ENCODE data around the gene ADGRG6.

The ADGRG6 gene

DNA sequence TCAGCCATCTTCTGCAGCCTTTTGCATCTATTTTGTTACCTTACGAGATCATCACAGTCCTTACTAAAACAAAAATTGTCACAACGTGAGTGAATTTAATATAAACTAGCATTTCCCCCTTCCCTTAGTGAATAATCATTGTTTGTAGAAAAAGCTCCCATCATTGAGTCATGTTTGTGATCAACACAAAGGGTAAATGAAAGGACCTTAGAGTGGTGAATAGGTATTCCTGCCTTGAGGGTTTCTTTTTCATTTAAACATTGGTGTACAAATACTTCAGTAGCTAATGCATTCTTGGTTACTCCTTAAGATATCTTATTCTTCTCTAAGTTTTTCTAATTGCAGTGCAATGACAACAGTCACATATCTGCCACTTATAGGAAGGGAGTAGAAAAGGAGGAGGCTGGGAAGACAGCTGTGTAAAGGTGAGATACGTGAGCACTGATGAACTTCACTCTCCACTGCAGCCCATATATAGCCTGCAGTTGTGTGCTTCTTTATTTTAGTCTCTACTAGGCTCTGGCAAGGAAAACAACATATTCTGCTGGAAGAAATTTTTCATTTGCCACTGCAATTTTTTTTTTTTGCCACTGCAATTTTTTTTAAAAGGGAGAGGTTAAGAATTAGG, 27.8 kb downstream of the ADGRG6 start:
- H3K4me3 ChIP-seq (ENCODE audit: low read length in 2 of 2), result no peak overlapping the region
- H3K9me3 ChIP-seq (ENCODE audit: control insufficient read depth in 2 of 2, low read length in 2 of 2), result no peaks in the 10 kb centered on the region
- H3K4me1 ChIP-seq (ENCODE audit: control insufficient read depth in 2 of 2, insufficient read depth in 2 of 2, low read length in 2 of 2), result no peaks in the 10 kb centered on the region
- no peak overlapping the region for H3K27ac ChIP-seq (ENCODE audit: low read depth in 2 of 2, low read length in 2 of 2)
- no peak overlapping the region for H3K9ac ChIP-seq (ENCODE audit: low read depth in 1 of 2, low read length in 2 of 2)
- no peaks in the 10 kb centered on the region for H3K27me3 ChIP-seq (ENCODE audit: control insufficient read depth in 2 of 2, insufficient read depth in 2 of 2, low read length in 2 of 2)
- H3K36me3 ChIP-seq (ENCODE audit: control insufficient read depth in 2 of 2, insufficient read depth in 2 of 2, low read length in 2 of 2), result no peaks in the 10 kb centered on the region

DNA sequence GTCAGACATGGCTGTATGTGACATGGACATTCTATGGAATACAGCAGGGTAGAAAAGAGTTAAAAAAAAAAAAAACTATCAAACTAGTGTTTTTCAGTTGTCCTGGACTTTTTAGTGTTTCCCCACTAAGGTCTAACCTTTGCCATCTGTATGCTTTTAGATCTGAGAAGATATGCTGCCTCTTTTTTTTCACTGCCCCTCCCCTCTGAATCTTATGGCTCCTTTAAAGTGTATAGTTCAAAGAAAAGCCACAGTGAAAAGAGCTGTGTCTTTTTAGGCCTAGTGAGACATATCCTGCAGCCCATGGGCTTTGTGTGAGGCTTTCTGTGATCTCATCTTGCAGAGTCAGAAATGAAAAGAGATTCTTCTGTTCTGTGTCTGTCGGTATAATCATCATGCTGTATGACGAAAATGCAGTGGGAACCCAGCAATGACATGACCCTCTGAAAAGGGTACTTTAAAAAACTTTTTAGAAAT, 29.3 kb downstream of the ADGRG6 start:
- Histone ChIP-seq H3K4me1 (ENCODE audit: control insufficient read depth in 2 of 2, insufficient read depth in 2 of 2, low read length in 2 of 2) (no peaks in the 10 kb centered on the region), H3K4me3 (ENCODE audit: low read length in 2 of 2) (no peak overlapping the region), H3K9me3 (ENCODE audit: control insufficient read depth in 2 of 2, low read length in 2 of 2) (no peaks in the 10 kb centered on the region), H3K27me3 (ENCODE audit: control insufficient read depth in 2 of 2, insufficient read depth in 2 of 2, low read length in 2 of 2) (no peaks in the 10 kb centered on the region), H3K27ac (ENCODE audit: low read depth in 2 of 2, low read length in 2 of 2) (no peak overlapping the region), H3K9ac (ENCODE audit: low read depth in 1 of 2, low read length in 2 of 2) (no peak overlapping the region), H3K36me3 (ENCODE audit: control insufficient read depth in 2 of 2, insufficient read depth in 2 of 2, low read length in 2 of 2) (no peaks in the 10 kb centered on the region)

DNA sequence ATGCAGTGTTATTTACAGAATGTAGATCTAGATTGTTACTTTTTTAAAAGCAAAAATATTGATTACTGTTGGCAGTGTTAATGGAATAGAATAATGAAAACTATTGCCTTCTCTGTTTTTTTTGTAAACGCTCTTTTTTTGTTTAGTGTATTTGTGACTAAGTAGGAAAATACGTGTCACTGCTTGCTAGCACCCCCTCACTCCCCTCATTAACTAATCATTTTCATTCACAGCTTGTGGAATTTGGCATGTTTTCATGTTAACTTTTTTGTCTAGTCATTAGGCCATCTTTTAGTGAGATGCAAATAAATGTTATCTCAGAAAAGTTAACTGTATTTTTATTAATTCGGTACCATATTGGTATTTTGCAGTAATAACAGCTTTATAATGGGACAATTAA, 29.8 kb downstream of the ADGRG6 start:
- no peaks in the 10 kb centered on the region for H3K9me3 ChIP-seq (ENCODE audit: control insufficient read depth in 2 of 2, low read length in 2 of 2)
- H3K36me3 ChIP-seq (ENCODE audit: control insufficient read depth in 2 of 2, insufficient read depth in 2 of 2, low read length in 2 of 2), result no peaks in the 10 kb centered on the region
- H3K4me3 ChIP-seq (ENCODE audit: low read length in 2 of 2), result no peak overlapping the region
- H3K27me3 ChIP-seq (ENCODE audit: control insufficient read depth in 2 of 2, insufficient read depth in 2 of 2, low read length in 2 of 2), result no peaks in the 10 kb centered on the region
- no peak overlapping the region for H3K9ac ChIP-seq (ENCODE audit: low read depth in 1 of 2, low read length in 2 of 2)
- H3K4me1 ChIP-seq (ENCODE audit: control insufficient read depth in 2 of 2, insufficient read depth in 2 of 2, low read length in 2 of 2), result no peaks in the 10 kb centered on the region
- H3K27ac ChIP-seq (ENCODE audit: low read depth in 2 of 2, low read length in 2 of 2), result no peak overlapping the region

DNA sequence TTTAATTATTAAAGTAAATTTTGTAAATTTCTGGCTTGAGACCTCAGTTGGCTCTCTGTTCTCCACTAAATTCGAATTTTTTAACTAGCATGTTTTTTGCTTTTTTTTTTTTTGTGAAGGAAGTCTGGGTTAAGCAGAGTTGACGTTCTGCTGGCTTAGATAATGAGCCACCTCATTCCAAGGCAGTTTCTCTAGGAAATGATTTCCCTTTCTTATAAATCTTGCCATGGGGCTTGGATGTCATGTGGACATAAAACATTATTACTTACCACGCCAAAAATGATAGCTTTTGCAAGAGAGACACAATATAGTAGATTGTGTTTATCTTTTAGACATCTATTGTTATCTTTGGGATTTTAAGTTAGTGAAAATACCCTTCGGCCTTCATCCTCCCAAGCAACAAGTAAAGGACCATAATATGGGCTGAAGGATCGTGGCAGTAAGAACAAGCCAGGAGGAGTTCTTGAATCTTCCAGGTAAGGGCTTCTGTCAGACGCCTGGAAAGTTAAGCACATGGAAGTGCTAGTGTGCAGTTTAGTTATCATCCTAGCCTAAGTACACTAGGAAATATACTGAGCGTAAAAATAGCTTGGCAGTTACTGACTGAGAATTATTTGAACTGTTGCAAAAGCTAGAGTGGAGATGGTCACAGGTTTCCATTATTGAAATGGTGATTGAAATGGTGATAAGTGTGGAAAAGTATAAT, 30.7 kb downstream of the ADGRG6 start:
- Histone ChIP-seq H3K9me3 (ENCODE audit: control insufficient read depth in 2 of 2, low read length in 2 of 2) (no peaks in the 10 kb centered on the region), H3K27me3 (ENCODE audit: control insufficient read depth in 2 of 2, insufficient read depth in 2 of 2, low read length in 2 of 2) (no peaks in the 10 kb centered on the region), H3K4me3 (ENCODE audit: low read length in 2 of 2) (no peak overlapping the region), H3K9ac (ENCODE audit: low read depth in 1 of 2, low read length in 2 of 2) (no peak overlapping the region), H3K36me3 (ENCODE audit: control insufficient read depth in 2 of 2, insufficient read depth in 2 of 2, low read length in 2 of 2) (no peaks in the 10 kb centered on the region), H3K27ac (ENCODE audit: low read depth in 2 of 2, low read length in 2 of 2) (no peak overlapping the region), H3K4me1 (ENCODE audit: control insufficient read depth in 2 of 2, insufficient read depth in 2 of 2, low read length in 2 of 2) (no peaks in the 10 kb centered on the region)

DNA sequence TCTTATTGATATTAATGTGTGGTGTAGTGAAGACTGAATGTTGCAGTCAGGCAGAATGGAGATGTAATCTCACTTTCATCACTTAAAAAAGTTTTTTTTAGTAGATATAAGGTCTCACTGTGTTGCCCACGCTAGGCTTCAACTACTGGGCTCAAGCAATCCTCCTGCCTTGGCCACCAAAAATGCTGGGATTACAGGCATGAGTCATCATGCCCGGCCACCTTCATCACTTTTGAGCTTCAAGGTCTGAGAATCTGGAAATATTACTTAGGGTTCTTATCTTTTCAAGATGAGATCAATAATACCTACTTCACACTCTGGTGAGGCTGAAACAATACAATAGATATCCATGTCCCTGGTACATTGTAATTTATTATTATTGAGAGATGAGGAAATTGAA, 31.6 kb downstream of the ADGRG6 start:
- Histone ChIP-seq H3K36me3 (ENCODE audit: control insufficient read depth in 2 of 2, insufficient read depth in 2 of 2, low read length in 2 of 2) (no peaks in the 10 kb centered on the region), H3K9ac (ENCODE audit: low read depth in 1 of 2, low read length in 2 of 2) (no peak overlapping the region), H3K4me3 (ENCODE audit: low read length in 2 of 2) (no peak overlapping the region), H3K4me1 (ENCODE audit: control insufficient read depth in 2 of 2, insufficient read depth in 2 of 2, low read length in 2 of 2) (no peaks in the 10 kb centered on the region), H3K9me3 (ENCODE audit: control insufficient read depth in 2 of 2, low read length in 2 of 2) (no peaks in the 10 kb centered on the region), H3K27ac (ENCODE audit: low read depth in 2 of 2, low read length in 2 of 2) (no peak overlapping the region), H3K27me3 (ENCODE audit: control insufficient read depth in 2 of 2, insufficient read depth in 2 of 2, low read length in 2 of 2) (no peaks in the 10 kb centered on the region)

DNA sequence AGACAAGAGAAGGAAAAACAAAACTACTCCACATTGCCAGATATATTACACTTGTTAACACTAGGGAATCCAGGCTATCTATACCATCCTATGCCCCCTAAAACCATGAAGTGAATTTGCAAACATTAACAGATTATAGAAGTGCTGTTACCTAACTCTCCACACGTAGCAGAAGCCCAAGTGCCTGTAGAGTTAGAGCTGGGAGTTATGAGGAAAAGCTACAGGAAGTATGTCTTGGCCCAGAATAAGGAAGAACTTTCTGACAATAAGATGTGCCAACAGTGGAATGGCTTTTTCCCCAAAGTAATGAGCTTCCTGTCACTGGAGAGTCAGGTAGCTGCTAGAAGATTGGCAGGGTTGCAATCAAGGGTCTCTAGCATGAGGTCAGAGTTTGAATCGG, 32.5 kb downstream of the ADGRG6 start:
- Histone ChIP-seq H3K27me3 (ENCODE audit: control insufficient read depth in 2 of 2, insufficient read depth in 2 of 2, low read length in 2 of 2) (no peaks in the 10 kb centered on the region), H3K9ac (ENCODE audit: low read depth in 1 of 2, low read length in 2 of 2) (no peak overlapping the region), H3K4me1 (ENCODE audit: control insufficient read depth in 2 of 2, insufficient read depth in 2 of 2, low read length in 2 of 2) (no peaks in the 10 kb centered on the region), H3K27ac (ENCODE audit: low read depth in 2 of 2, low read length in 2 of 2) (no peak overlapping the region), H3K36me3 (ENCODE audit: control insufficient read depth in 2 of 2, insufficient read depth in 2 of 2, low read length in 2 of 2) (no peaks in the 10 kb centered on the region), H3K9me3 (ENCODE audit: control insufficient read depth in 2 of 2, low read length in 2 of 2) (no peaks in the 10 kb centered on the region), H3K4me3 (ENCODE audit: low read length in 2 of 2) (no peak overlapping the region)

DNA sequence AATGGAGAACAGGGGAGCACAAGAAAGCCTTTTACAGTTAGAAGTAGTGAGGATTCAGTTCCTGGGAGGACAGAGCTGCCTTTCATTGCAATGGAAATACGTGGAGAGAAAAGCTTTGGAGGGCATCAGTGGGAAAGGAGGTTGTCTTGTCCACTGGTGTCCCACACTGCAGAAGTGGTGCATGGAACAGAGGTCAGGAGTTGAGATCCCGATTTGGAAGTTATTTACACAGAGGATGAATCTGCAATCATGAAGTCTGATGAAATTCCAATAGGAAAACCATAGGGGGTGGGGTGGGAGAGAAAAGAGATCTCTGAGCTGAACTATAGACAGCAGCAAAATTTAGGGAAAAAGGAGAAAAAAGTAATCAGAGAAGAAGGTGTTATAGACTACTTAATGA, 33.6 kb downstream of the ADGRG6 start:
- H3K4me1 ChIP-seq (ENCODE audit: control insufficient read depth in 2 of 2, insufficient read depth in 2 of 2, low read length in 2 of 2), result no peaks in the 10 kb centered on the region
- H3K27me3 ChIP-seq (ENCODE audit: control insufficient read depth in 2 of 2, insufficient read depth in 2 of 2, low read length in 2 of 2), result no peaks in the 10 kb centered on the region
- H3K36me3 ChIP-seq (ENCODE audit: control insufficient read depth in 2 of 2, insufficient read depth in 2 of 2, low read length in 2 of 2), result no peaks in the 10 kb centered on the region
- no peak overlapping the region for H3K4me3 ChIP-seq (ENCODE audit: low read length in 2 of 2)
- no peak overlapping the region for H3K27ac ChIP-seq (ENCODE audit: low read depth in 2 of 2, low read length in 2 of 2)
- H3K9me3 ChIP-seq (ENCODE audit: control insufficient read depth in 2 of 2, low read length in 2 of 2), result no peaks in the 10 kb centered on the region
- no peak overlapping the region for H3K9ac ChIP-seq (ENCODE audit: low read depth in 1 of 2, low read length in 2 of 2)

DNA sequence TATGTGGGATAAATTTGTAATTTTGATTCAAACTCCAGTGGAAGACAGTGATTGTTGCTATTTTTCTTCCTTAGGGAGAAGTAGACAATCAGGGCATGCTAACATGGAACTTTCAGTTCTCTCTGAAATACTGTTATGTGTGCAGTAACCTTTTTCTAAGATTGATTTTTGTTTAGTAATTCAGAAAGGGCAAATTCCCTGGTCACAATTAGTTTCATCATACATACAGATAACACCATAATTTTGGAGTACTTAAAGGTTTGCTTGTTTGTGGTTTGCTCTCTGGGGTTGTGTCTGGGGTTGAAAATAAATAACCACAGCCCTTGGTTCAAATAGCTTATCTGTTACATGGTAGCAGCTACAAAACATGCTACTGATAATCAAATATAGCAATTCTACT, 34.4 kb downstream of the ADGRG6 start:
- Histone ChIP-seq H3K4me3 (ENCODE audit: low read length in 2 of 2) (no peak overlapping the region), H3K27me3 (ENCODE audit: control insufficient read depth in 2 of 2, insufficient read depth in 2 of 2, low read length in 2 of 2) (no peaks in the 10 kb centered on the region), H3K9me3 (ENCODE audit: control insufficient read depth in 2 of 2, low read length in 2 of 2) (no peaks in the 10 kb centered on the region), H3K9ac (ENCODE audit: low read depth in 1 of 2, low read length in 2 of 2) (no peak overlapping the region), H3K4me1 (ENCODE audit: control insufficient read depth in 2 of 2, insufficient read depth in 2 of 2, low read length in 2 of 2) (no peaks in the 10 kb centered on the region), H3K27ac (ENCODE audit: low read depth in 2 of 2, low read length in 2 of 2) (no peak overlapping the region), H3K36me3 (ENCODE audit: control insufficient read depth in 2 of 2, insufficient read depth in 2 of 2, low read length in 2 of 2) (no peaks in the 10 kb centered on the region)

DNA sequence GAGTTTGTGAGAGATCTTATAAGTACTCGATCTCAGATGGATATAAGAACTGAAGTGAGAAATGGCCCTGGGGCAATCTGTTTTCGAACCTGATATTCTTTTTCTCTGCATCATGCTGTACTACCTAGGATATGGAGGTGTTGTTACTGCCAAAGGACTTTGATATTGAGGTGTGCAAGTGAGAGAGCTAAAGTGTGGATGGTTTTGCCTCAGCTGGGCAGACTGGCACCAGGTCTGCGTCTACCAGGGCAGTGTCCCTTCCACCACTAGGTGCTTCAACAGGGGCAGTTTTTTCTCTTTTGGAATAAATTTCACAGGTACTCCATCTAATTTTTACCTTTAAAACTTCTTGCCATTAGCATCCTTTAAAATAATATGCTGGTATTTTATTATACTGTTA, 35.0 kb downstream of the ADGRG6 start:
- Histone ChIP-seq H3K36me3 (ENCODE audit: control insufficient read depth in 2 of 2, insufficient read depth in 2 of 2, low read length in 2 of 2) (no peaks in the 10 kb centered on the region), H3K4me1 (ENCODE audit: control insufficient read depth in 2 of 2, insufficient read depth in 2 of 2, low read length in 2 of 2) (no peaks in the 10 kb centered on the region), H3K9me3 (ENCODE audit: control insufficient read depth in 2 of 2, low read length in 2 of 2) (no peaks in the 10 kb centered on the region), H3K27ac (ENCODE audit: low read depth in 2 of 2, low read length in 2 of 2) (no peak overlapping the region), H3K27me3 (ENCODE audit: control insufficient read depth in 2 of 2, insufficient read depth in 2 of 2, low read length in 2 of 2) (no peaks in the 10 kb centered on the region), H3K9ac (ENCODE audit: low read depth in 1 of 2, low read length in 2 of 2) (no peak overlapping the region), H3K4me3 (ENCODE audit: low read length in 2 of 2) (no peak overlapping the region)

DNA sequence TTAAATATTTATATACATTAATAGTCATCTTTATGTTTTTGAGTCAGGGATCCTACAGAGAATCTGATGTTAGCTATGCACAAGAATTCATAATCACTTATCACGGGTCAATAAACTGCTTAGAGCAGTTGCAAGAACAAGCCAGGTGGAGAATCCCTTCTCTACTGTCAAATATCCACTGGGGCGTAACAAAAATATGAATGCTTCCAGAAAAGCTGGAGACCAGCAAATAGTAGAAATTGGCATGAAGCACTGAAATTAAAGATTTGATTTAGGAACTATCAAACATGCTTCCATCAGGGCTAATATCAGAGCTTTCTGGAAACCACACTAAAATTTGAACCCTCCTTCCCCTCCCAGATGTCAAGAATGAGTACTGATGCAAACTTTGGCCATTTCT, 37.3 kb downstream of the ADGRG6 start:
- H3K4me3 ChIP-seq (ENCODE audit: low read length in 2 of 2), result no peak overlapping the region
- H3K36me3 ChIP-seq (ENCODE audit: control insufficient read depth in 2 of 2, insufficient read depth in 2 of 2, low read length in 2 of 2), result no peaks in the 10 kb centered on the region
- no peaks in the 10 kb centered on the region for H3K27me3 ChIP-seq (ENCODE audit: control insufficient read depth in 2 of 2, insufficient read depth in 2 of 2, low read length in 2 of 2)
- H3K4me1 ChIP-seq (ENCODE audit: control insufficient read depth in 2 of 2, insufficient read depth in 2 of 2, low read length in 2 of 2), result no peaks in the 10 kb centered on the region
- no peaks in the 10 kb centered on the region for H3K9me3 ChIP-seq (ENCODE audit: control insufficient read depth in 2 of 2, low read length in 2 of 2)
- H3K9ac ChIP-seq (ENCODE audit: low read depth in 1 of 2, low read length in 2 of 2), result no peak overlapping the region
- H3K27ac ChIP-seq (ENCODE audit: low read depth in 2 of 2, low read length in 2 of 2), result no peak overlapping the region

Measured in mucosa of rectum (tissue), 2 donors.